Activated naive CD4-positive, alpha-beta T cell treated with anti-CD3 and anti-CD28 coated beads, Interleukin-2, amount 50 U/mL, for 24 hours (primary cell): ENCODE measurements around the gene PRSS48.

Experiments used
- H3K27ac Mint-ChIP-seq: one replicate; pipeline ENCODE4 v1.8.0; 2021; ENCODE audit warnings: mild to moderate bottlenecking, mixed read lengths
- H3K27me3 Mint-ChIP-seq: one replicate; pipeline ENCODE4 v1.8.0; 2021; ENCODE audit warnings: mixed read lengths
- H3K36me3 Mint-ChIP-seq: one replicate; pipeline ENCODE4 v1.8.0; 2021; ENCODE audit warnings: mixed read lengths
- H3K4me1 Mint-ChIP-seq: one replicate; pipeline ENCODE4 v1.8.0; 2021; ENCODE audit warnings: mixed read lengths
- H3K4me3 Mint-ChIP-seq: one replicate; pipeline ENCODE4 v1.8.0; 2021; ENCODE audit warnings: mild to moderate bottlenecking, mixed read lengths
- H3K9me3 Mint-ChIP-seq: one replicate; pipeline ENCODE4 v1.8.0; 2021; ENCODE audit warnings: mixed read lengths

Gene PRSS48

GRCh38 chr4:151294833-151295496, 18.0 kb downstream of the PRSS48 start:
- H3K4me1 Mint-ChIP-seq = no peaks in the 10 kb centered on the region
- H3K27me3 Mint-ChIP-seq = no peaks in the 10 kb centered on the region
- no peak overlapping the region for H3K27ac Mint-ChIP-seq
- H3K4me3 Mint-ChIP-seq = no peak overlapping the region
- no peaks in the 10 kb centered on the region for H3K9me3 Mint-ChIP-seq
- no peaks in the 10 kb centered on the region for H3K36me3 Mint-ChIP-seq

- Mint-ChIP-seq H3K36me3 (no peaks in the 10 kb centered on the region), H3K9me3 (no peaks in the 10 kb centered on the region), H3K4me3 (no peak overlapping the region), H3K4me1 (no peaks in the 10 kb centered on the region), H3K27me3 (no peaks in the 10 kb centered on the region), H3K27ac (no peak overlapping the region)
Observed at GRCh38 chr4:151296227-151296626, 19.3 kb downstream of the PRSS48 start.

GRCh38 chr4:151297170-151297569, 20.2 kb downstream of the PRSS48 start:
- peaks cover 1% of the 10 kb centered on the region for H3K27me3 Mint-ChIP-seq
- no peaks in the 10 kb centered on the region for H3K9me3 Mint-ChIP-seq
- no peak overlapping the region for H3K27ac Mint-ChIP-seq
- H3K36me3 Mint-ChIP-seq = no peaks in the 10 kb centered on the region
- H3K4me1 Mint-ChIP-seq = no peaks in the 10 kb centered on the region
- H3K4me3 Mint-ChIP-seq = no peak overlapping the region

- H3K27ac Mint-ChIP-seq = no peak overlapping the region
- H3K4me1 Mint-ChIP-seq = no peaks in the 10 kb centered on the region
- no peaks in the 10 kb centered on the region for H3K9me3 Mint-ChIP-seq
- no peaks in the 10 kb centered on the region for H3K36me3 Mint-ChIP-seq
- peaks cover 1% of the 10 kb centered on the region for H3K27me3 Mint-ChIP-seq
- no peak overlapping the region for H3K4me3 Mint-ChIP-seq
Observed at GRCh38 chr4:151302432-151302831, 25.5 kb downstream of the PRSS48 start.

- no peak overlapping the region for H3K4me3 Mint-ChIP-seq
- peaks cover 1% of the 10 kb centered on the region for H3K27me3 Mint-ChIP-seq
- H3K36me3 Mint-ChIP-seq = no peaks in the 10 kb centered on the region
- peak overlapping the region; percentile 6 for H3K27ac Mint-ChIP-seq
- H3K4me1 Mint-ChIP-seq = no peaks in the 10 kb centered on the region
- no peaks in the 10 kb centered on the region for H3K9me3 Mint-ChIP-seq
Observed at GRCh38 chr4:151304226-151304625, 27.3 kb downstream of the PRSS48 start.

GRCh38 chr4:151304755-151305154, 27.8 kb downstream of the PRSS48 start:
- no peaks in the 10 kb centered on the region for H3K36me3 Mint-ChIP-seq
- peaks cover 1% of the 10 kb centered on the region for H3K27me3 Mint-ChIP-seq
- no peak overlapping the region for H3K4me3 Mint-ChIP-seq
- H3K27ac Mint-ChIP-seq = no peak overlapping the region
- no peaks in the 10 kb centered on the region for H3K9me3 Mint-ChIP-seq
- no peaks in the 10 kb centered on the region for H3K4me1 Mint-ChIP-seq

- no peaks in the 10 kb centered on the region for H3K9me3 Mint-ChIP-seq
- no peak overlapping the region for H3K4me3 Mint-ChIP-seq
- no peaks in the 10 kb centered on the region for H3K4me1 Mint-ChIP-seq
- H3K27me3 Mint-ChIP-seq = peaks cover under 1% of the 10 kb centered on the region
- H3K36me3 Mint-ChIP-seq = no peaks in the 10 kb centered on the region
- no peak overlapping the region for H3K27ac Mint-ChIP-seq
Observed at GRCh38 chr4:151310124-151310728, 33.3 kb downstream of the PRSS48 start.

- no peak overlapping the region for H3K4me3 Mint-ChIP-seq
- H3K4me1 Mint-ChIP-seq = no peaks in the 10 kb centered on the region
- H3K27me3 Mint-ChIP-seq = peaks cover 2% of the 10 kb centered on the region
- no peak overlapping the region for H3K27ac Mint-ChIP-seq
- H3K9me3 Mint-ChIP-seq = no peaks in the 10 kb centered on the region
- H3K36me3 Mint-ChIP-seq = no peaks in the 10 kb centered on the region
Observed at GRCh38 chr4:151313306-151314009, 36.5 kb downstream of the PRSS48 start.

GRCh38 chr4:151314010-151314355, 37.0 kb downstream of the PRSS48 start:
- H3K9me3 Mint-ChIP-seq = no peaks in the 10 kb centered on the region
- H3K4me1 Mint-ChIP-seq = no peaks in the 10 kb centered on the region
- no peak overlapping the region for H3K27ac Mint-ChIP-seq
- no peaks in the 10 kb centered on the region for H3K36me3 Mint-ChIP-seq
- H3K4me3 Mint-ChIP-seq = no peak overlapping the region
- H3K27me3 Mint-ChIP-seq = peaks cover 3% of the 10 kb centered on the region

GRCh38 chr4:151314479-151314878, 37.5 kb downstream of the PRSS48 start:
- H3K9me3 Mint-ChIP-seq = no peaks in the 10 kb centered on the region
- H3K4me3 Mint-ChIP-seq = no peak overlapping the region
- H3K36me3 Mint-ChIP-seq = no peaks in the 10 kb centered on the region
- peaks cover 5% of the 10 kb centered on the region for H3K27me3 Mint-ChIP-seq
- H3K27ac Mint-ChIP-seq = no peak overlapping the region
- H3K4me1 Mint-ChIP-seq = no peaks in the 10 kb centered on the region

GRCh38 chr4:151315212-151315886, 38.4 kb downstream of the PRSS48 start:
- peaks cover 14% of the 10 kb centered on the region for H3K27me3 Mint-ChIP-seq
- H3K27ac Mint-ChIP-seq = no peak overlapping the region
- no peaks in the 10 kb centered on the region for H3K4me1 Mint-ChIP-seq
- H3K9me3 Mint-ChIP-seq = no peaks in the 10 kb centered on the region
- no peak overlapping the region for H3K4me3 Mint-ChIP-seq
- no peaks in the 10 kb centered on the region for H3K36me3 Mint-ChIP-seq

GRCh38 chr4:151316645-151317044, 39.7 kb downstream of the PRSS48 start:
- H3K9me3 Mint-ChIP-seq = no peaks in the 10 kb centered on the region
- no peaks in the 10 kb centered on the region for H3K36me3 Mint-ChIP-seq
- H3K27me3 Mint-ChIP-seq = peaks cover 21% of the 10 kb centered on the region
- H3K4me3 Mint-ChIP-seq = no peak overlapping the region
- H3K4me1 Mint-ChIP-seq = no peaks in the 10 kb centered on the region
- H3K27ac Mint-ChIP-seq = no peak overlapping the region

GRCh38 chr4:151318307-151319006, 41.5 kb downstream of the PRSS48 start:
- Mint-ChIP-seq H3K27me3 (peaks cover 31% of the 10 kb centered on the region), H3K36me3 (no peaks in the 10 kb centered on the region), H3K27ac (no peak overlapping the region), H3K4me3 (no peak overlapping the region), H3K4me1 (peaks cover 4% of the 10 kb centered on the region), H3K9me3 (no peaks in the 10 kb centered on the region)

- Mint-ChIP-seq H3K4me1 (peaks cover 11% of the 10 kb centered on the region), H3K27me3 (peaks cover 41% of the 10 kb centered on the region), H3K4me3 (no peak overlapping the region), H3K36me3 (no peaks in the 10 kb centered on the region), H3K27ac (no peak overlapping the region), H3K9me3 (no peaks in the 10 kb centered on the region)
Observed at GRCh38 chr4:151319490-151319889, 42.5 kb downstream of the PRSS48 start.

- H3K4me1 Mint-ChIP-seq = peaks cover 22% of the 10 kb centered on the region
- no peaks in the 10 kb centered on the region for H3K36me3 Mint-ChIP-seq
- no peak overlapping the region for H3K27ac Mint-ChIP-seq
- H3K27me3 Mint-ChIP-seq = peaks cover 47% of the 10 kb centered on the region
- H3K4me3 Mint-ChIP-seq = no peak overlapping the region
- no peaks in the 10 kb centered on the region for H3K9me3 Mint-ChIP-seq
Observed at GRCh38 chr4:151321586-151321985, 44.6 kb downstream of the PRSS48 start.
